Measurements from ENCODE around the gene SPDYE8. TPM values are rescaled to one million over a fixed set of nuclear protein-coding genes. Genes with fewer than 3 reads are reported as not detected.
"Not testable (repeated sequence)": the region's sequence is repeated elsewhere in the genome, so short reads cannot be mapped to it uniquely, and the experiment has no call there.

The SPDYE8 gene
- total RNA-seq, 1 experiment from 2014 or later, result not detected

DNA sequence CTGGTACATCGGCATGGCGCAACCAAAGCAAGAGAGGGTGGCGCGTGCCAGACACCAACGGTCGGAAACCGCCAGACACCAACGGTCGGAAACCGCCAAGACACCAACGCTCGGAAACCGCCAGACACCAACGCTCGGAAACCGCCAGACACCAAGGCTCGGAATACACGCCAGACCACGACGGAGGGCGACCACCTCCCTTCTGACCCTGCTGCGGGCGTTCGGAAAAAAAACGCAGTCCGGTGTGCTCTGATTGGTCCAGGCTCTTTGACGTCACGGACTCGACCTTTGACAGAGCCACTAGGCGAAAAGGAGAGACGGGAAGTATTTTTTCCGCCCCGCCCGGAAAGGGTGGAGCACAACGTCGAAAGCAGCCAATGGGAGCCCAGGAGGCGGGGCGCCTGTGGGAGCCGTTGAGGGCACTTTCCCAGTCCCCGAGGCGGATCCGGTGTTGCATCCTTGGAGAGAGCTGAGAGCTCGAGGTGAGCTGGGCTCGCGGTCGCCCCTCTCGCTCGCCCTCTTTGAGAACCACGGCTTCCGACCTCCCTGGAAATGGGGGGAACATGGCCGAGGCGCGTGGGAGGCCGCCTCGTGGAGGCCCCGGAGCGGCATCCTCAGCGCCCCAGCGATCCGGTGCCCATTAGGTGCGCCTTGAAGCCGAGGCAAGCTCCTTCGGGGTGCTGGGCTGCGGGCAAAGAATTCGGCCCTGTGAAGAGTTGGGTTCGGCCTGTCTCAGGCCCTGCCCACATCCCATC lies 23.7 kb downstream of the SPDYE8 start (continued):
- TF ChIP-seq FOXP4 (CRISPR knock-in tag; IDR thresholded peaks at IDR 0.05) (peak; percentile 56; the same call in 1 of the 2 replicates), SMAD4 (CRISPR knock-in tag; IDR thresholded peaks at IDR 0.05) (0 out of 2 replicates have a peak, but pooled peaks have one; percentile 41), E2F5 (CRISPR knock-in tag; IDR thresholded peaks at IDR 0.05) (peak; percentile 52; the same call in 1 of the 2 replicates), CREM (CRISPR knock-in tag; IDR thresholded peaks at IDR 0.05) (peak; percentile 63; the same call in 1 of the 2 replicates), NFYB (CRISPR knock-in tag; conservative IDR thresholded peaks at IDR 0.05; ENCODE audit: low read depth) (peak; percentile 95)

- CTCF ChIA-PET; H3K27me3 Mint-ChIP-seq (ENCODE audit: low read depth); POLR2A ChIA-PET; H3K9me3 Mint-ChIP-seq; H3K36me3 Mint-ChIP-seq; H3K4me1 Mint-ChIP-seq: not testable (repeated sequence)
- Mint-ChIP-seq H3K27ac (peak overlapping the region; percentile 97), H3K4me3 (peak overlapping the region; percentile 91)
- DNase-seq (ENCODE audit: low spot score) (peak; percentile 76), ATAC-seq (peak; percentile 85)
Measured at GRCh38 chr7:73005356-73005692, 24.2 kb downstream of the SPDYE8 start.

- H3K9me3 Mint-ChIP-seq; H3K4me1 Mint-ChIP-seq; CTCF ChIA-PET; H3K36me3 Mint-ChIP-seq; ATAC-seq; H3K4me3 Mint-ChIP-seq; H3K27ac Mint-ChIP-seq; POLR2A ChIA-PET; H3K27me3 Mint-ChIP-seq (ENCODE audit: low read depth); DNase-seq (ENCODE audit: low spot score): not testable (repeated sequence)
Measured at GRCh38 chr7:72997887-72998468, 31.6 kb downstream of the SPDYE8 start.

GRCh38 chr7:72997447-72997846 lies 32.1 kb downstream of the SPDYE8 start:
- H3K4me3 Mint-ChIP-seq; ATAC-seq; H3K27me3 Mint-ChIP-seq (ENCODE audit: low read depth); POLR2A ChIA-PET; H3K27ac Mint-ChIP-seq; H3K9me3 Mint-ChIP-seq; H3K36me3 Mint-ChIP-seq; CTCF ChIA-PET; DNase-seq (ENCODE audit: low spot score); H3K4me1 Mint-ChIP-seq: not testable (repeated sequence)

DNA sequence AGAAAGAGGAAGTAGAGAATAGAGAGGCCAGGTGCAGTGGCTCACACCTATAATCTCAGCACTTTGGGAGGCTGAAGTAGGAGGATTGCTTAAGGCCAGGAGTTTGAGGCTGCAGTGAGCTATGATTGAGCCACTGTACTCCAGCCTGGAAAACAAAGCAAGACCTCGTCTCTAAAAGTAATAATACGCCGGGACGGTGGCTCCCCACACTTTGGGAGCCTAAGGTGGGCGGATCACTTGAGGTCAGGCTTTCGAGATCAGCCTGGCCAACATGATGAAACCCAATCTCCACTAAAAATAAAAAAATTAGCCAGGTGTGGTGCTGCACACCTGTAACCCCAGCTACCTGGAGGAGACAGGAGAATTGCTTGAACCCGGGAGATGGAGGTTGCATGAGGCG lies 34.1 kb downstream of the SPDYE8 start:
- H3K4me1 Mint-ChIP-seq; H3K4me3 Mint-ChIP-seq; ATAC-seq; DNase-seq (ENCODE audit: low spot score); POLR2A ChIA-PET; H3K27me3 Mint-ChIP-seq (ENCODE audit: low read depth); H3K9me3 Mint-ChIP-seq; CTCF ChIA-PET; H3K36me3 Mint-ChIP-seq; H3K27ac Mint-ChIP-seq: not testable (repeated sequence)

GRCh38 chr7:72990146-72990913 lies 39.2 kb downstream of the SPDYE8 start:
- H3K9me3 Mint-ChIP-seq; CTCF ChIA-PET; H3K27ac Mint-ChIP-seq; H3K27me3 Mint-ChIP-seq (ENCODE audit: low read depth); POLR2A ChIA-PET; H3K36me3 Mint-ChIP-seq; H3K4me3 Mint-ChIP-seq; H3K4me1 Mint-ChIP-seq: not testable (repeated sequence)
- ATAC-seq (peak; percentile 73), DNase-seq (ENCODE audit: low spot score) (peak; percentile 14)

DNA sequence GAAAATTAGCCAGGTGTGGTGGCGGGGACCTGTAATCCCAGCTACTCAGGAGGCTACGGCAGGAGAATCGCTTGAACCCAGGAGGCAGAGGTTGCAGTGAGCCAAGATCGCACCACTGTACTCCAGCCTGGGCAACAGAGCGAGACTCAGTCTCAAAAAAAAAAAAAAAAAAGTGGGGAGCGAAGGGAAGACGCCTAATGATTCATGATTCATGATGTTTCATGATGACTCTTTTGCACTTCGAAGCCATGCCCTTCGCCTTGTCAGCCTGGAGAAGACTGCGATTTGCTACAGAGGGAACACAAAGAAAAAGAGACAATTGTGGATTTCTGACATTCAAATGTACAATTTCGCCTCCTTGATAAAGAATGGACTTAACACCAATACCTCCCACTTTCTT lies 47.5 kb downstream of the SPDYE8 start:
- POLR2A ChIA-PET, result not testable (repeated sequence)

GRCh38 chr7:72980382-72980781 lies 49.2 kb downstream of the SPDYE8 start:
- H3K4me3 Mint-ChIP-seq; H3K27ac Mint-ChIP-seq; H3K27me3 Mint-ChIP-seq (ENCODE audit: low read depth); POLR2A ChIA-PET; DNase-seq (ENCODE audit: low spot score); H3K9me3 Mint-ChIP-seq; ATAC-seq; H3K36me3 Mint-ChIP-seq; CTCF ChIA-PET; H3K4me1 Mint-ChIP-seq: not testable (repeated sequence)

More for the DNA sequence above, 47.5 kb downstream of the SPDYE8 start:
- H3K27ac Mint-ChIP-seq; H3K4me1 Mint-ChIP-seq; H3K36me3 Mint-ChIP-seq; H3K27me3 Mint-ChIP-seq (ENCODE audit: low read depth); H3K4me3 Mint-ChIP-seq; ATAC-seq; CTCF ChIA-PET; H3K9me3 Mint-ChIP-seq; DNase-seq (ENCODE audit: low spot score): not testable (repeated sequence)

GRCh38 chr7:72976434-72976833 lies 53.1 kb downstream of the SPDYE8 start:
- H3K36me3 Mint-ChIP-seq; H3K4me3 Mint-ChIP-seq; H3K4me1 Mint-ChIP-seq; ATAC-seq; H3K27ac Mint-ChIP-seq; H3K9me3 Mint-ChIP-seq; DNase-seq (ENCODE audit: low spot score); POLR2A ChIA-PET; H3K27me3 Mint-ChIP-seq (ENCODE audit: low read depth); CTCF ChIA-PET: not testable (repeated sequence)

GRCh38 chr7:72975656-72976286 lies 53.8 kb downstream of the SPDYE8 start:
- H3K9me3 Mint-ChIP-seq; H3K27ac Mint-ChIP-seq; H3K4me3 Mint-ChIP-seq; ATAC-seq; DNase-seq (ENCODE audit: low spot score); CTCF ChIA-PET; H3K27me3 Mint-ChIP-seq (ENCODE audit: low read depth); H3K36me3 Mint-ChIP-seq; H3K4me1 Mint-ChIP-seq: not testable (repeated sequence)
- POLR2A ChIA-PET, result interaction anchor here (0.6 kb wide), 1 partner anchor 134 kb away, joined by 3 read pairs; no protein-coding TSS in a partner anchor
